Endothelial cell of umbilical vein (primary cell): Measurements from ENCODE around the gene DDHD1. TPM values are rescaled to one million over a fixed set of nuclear protein-coding genes. Genes with fewer than 3 reads are reported as not detected.

Experiments
- BruUV-seq: library from RNA; stranded (reverse); fragments of 400-500 nt; replicated peaks from 2 replicates; lab custom pipeline; 2021; lab: Mats Ljungman, UMichigan
- CTCF ChIA-PET: fragments of 300-600, 350-600 bp; sonication (Branson Sonifier 250); formaldehyde crosslinking; loops from one replicate; lab custom pipeline; 2021; ENCODE audit warnings: antibody characterized with exemption, inconsistent platforms; lab: Charles Lee
- POLR2A ChIA-PET: fragments of 300-600, 350-600 bp; sonication (Branson Sonifier 250); formaldehyde crosslinking; loops from one replicate; lab custom pipeline; 2021; ENCODE audit warnings: antibody characterized with exemption, inconsistent platforms; lab: Charles Lee
- DNase-seq: peaks from one replicate; pipeline ENCODE4 v3.0.0-alpha.2; 2011; ENCODE audit warnings: low read depth, low spot score
- FAIRE-seq: peaks from 2 replicates; lab custom pipeline; 2011; peaks lifted over from hg19 to GRCh38; lab: Jason Lieb, UNC
- H2AFZ ChIP-seq: 2 replicates; pipeline ENCODE4 v1.6.0; 2012; ENCODE audit warnings: low read depth, low read length, control low read depth, inconsistent platforms
- H3K27ac ChIP-seq: 2 replicates; pipeline ENCODE4 v1.5.1; 2011; ENCODE audit warnings: low read depth, mild to moderate bottlenecking, control low read depth, low read length, moderate library complexity; ENCODE audit not compliant: insufficient read depth
- H3K27me3 ChIP-seq, 2 experiments: 2 replicates each; pipeline versions ENCODE4 v1.6.0 to v1.6.1; 2011; ENCODE audit warnings: low read length in 2 of 2, mixed read lengths in 1 of 2; ENCODE audit not compliant: control insufficient read depth in 2 of 2, insufficient read depth in 2 of 2
- H3K36me3 ChIP-seq, 2 experiments: 2 replicates in 1 of 2; 3 replicates in 1 of 2; pipeline ENCODE4 v1.5.1; 2011; ENCODE audit warnings: low read length in 2 of 2, mild to moderate bottlenecking in 1 of 2, moderate library complexity in 1 of 2; ENCODE audit not compliant: control insufficient read depth in 2 of 2, insufficient read depth in 2 of 2; ENCODE audit errors: extremely low read depth in 1 of 2
- H3K4me1 ChIP-seq: 3 replicates; pipeline ENCODE4 v1.5.1; 2011; ENCODE audit warnings: mild to moderate bottlenecking, low read length; ENCODE audit not compliant: control insufficient read depth, insufficient read depth; ENCODE audit errors: extremely low read depth
- H3K4me2 ChIP-seq: 2 replicates; pipeline ENCODE4 v1.6.1; 2011; ENCODE audit warnings: low read length, control low read depth, mixed read lengths; ENCODE audit not compliant: insufficient read depth
- H3K4me3 ChIP-seq, 3 experiments: fragments of 200-600 bp in 1 of 3; sonication (generic), shearing (Covaris generic) in 1 of 3; replicated peaks in 1 of 3; 2 replicates each; pipeline ENCODE4 v1.5.1; 2011 to 2016; ENCODE audit warnings: control low read depth in 3 of 3, low read length in 3 of 3, mild to moderate bottlenecking in 2 of 3, inconsistent platforms in 1 of 3, low read depth in 1 of 3, moderate library complexity in 1 of 3; ENCODE audit not compliant: insufficient read depth in 1 of 3
- H3K79me2 ChIP-seq: 2 replicates; pipeline ENCODE4 v1.6.0; 2012; ENCODE audit warnings: low read length, inconsistent platforms; ENCODE audit not compliant: control insufficient read depth, insufficient read depth
- H3K9ac ChIP-seq: replicated peaks from 2 replicates; pipeline ENCODE3; 2011; ENCODE audit warnings: low read length, control low read depth; ENCODE audit not compliant: insufficient read depth; ENCODE audit errors: extremely low read depth
- H3K9me1 ChIP-seq: replicated peaks from 3 replicates; pipeline ENCODE4 v1.6.0; 2011; ENCODE audit warnings: mild to moderate bottlenecking, low read length; ENCODE audit not compliant: control insufficient read depth, insufficient read depth; ENCODE audit errors: extremely low read depth
- H3K9me3 ChIP-seq: replicated peaks from 2 replicates; pipeline ENCODE4 v1.5.1; 2012; ENCODE audit warnings: low read length, inconsistent platforms; ENCODE audit not compliant: control insufficient read depth, insufficient read depth
- H4K20me1 ChIP-seq: replicated peaks from 2 replicates; pipeline ENCODE3; 2011; ENCODE audit warnings: mild to moderate bottlenecking, low read length; ENCODE audit not compliant: control insufficient read depth, insufficient read depth; ENCODE audit errors: extremely low read depth
- CTCF ChIP-seq, 2 donors: IDR thresholded peaks; 1 replicate in 1 of 2; 2 replicates in 1 of 2; pipeline ENCODE4 v1.5.1; 2011; ENCODE audit warnings: low read length in 2 of 2, mild to moderate bottlenecking in 2 of 2, moderate library complexity in 2 of 2, control low read depth in 1 of 2, inconsistent platforms in 1 of 2, low read depth in 1 of 2; ENCODE audit not compliant: insufficient read depth in 1 of 2; ENCODE audit errors: extremely low read depth in 1 of 2
- EZH2 ChIP-seq: IDR thresholded peaks from 2 replicates; pipeline ENCODE4 v1.6.1; 2012; ENCODE audit warnings: borderline replicate concordance, low read depth, mild to moderate bottlenecking, moderate library complexity, low read length, inconsistent platforms; ENCODE audit not compliant: severe bottlenecking
- FOS ChIP-seq: IDR thresholded peaks from 2 replicates; pipeline ENCODE4 v1.6.1; 2011; ENCODE audit warnings: mild to moderate bottlenecking, low read length, moderate library complexity, borderline replicate concordance; ENCODE audit not compliant: insufficient read depth
- GATA2 ChIP-seq: IDR thresholded peaks from 2 replicates; pipeline ENCODE4 v1.7.0; 2011; ENCODE audit warnings: low read depth, mild to moderate bottlenecking, moderate library complexity, mixed read lengths, low read length; ENCODE audit not compliant: insufficient read length, insufficient read depth
- JUN ChIP-seq: IDR thresholded peaks from 2 replicates; pipeline ENCODE4 v1.6.1; 2011; ENCODE audit warnings: borderline replicate concordance, low read depth; ENCODE audit not compliant: insufficient read length, insufficient read depth
- MAX ChIP-seq: IDR thresholded peaks from 2 replicates; pipeline ENCODE4 v1.6.1; 2011; ENCODE audit not compliant: insufficient read depth, insufficient read length
- MYC ChIP-seq: IDR thresholded peaks from one replicate; pipeline ENCODE4 v1.6.1; 2011; ENCODE audit warnings: mild to moderate bottlenecking, low read depth, low read length
- POLR2A ChIP-seq: IDR thresholded peaks from 2 replicates; pipeline ENCODE4 v1.6.1; 2012; ENCODE audit warnings: low read depth, mild to moderate bottlenecking, control low read depth, low read length
- POLR2AphosphoS5 ChIP-seq: IDR thresholded peaks from 2 replicates; pipeline ENCODE4 v1.6.1; 2012; ENCODE audit warnings: low read depth, mild to moderate bottlenecking, control low read depth, low read length, moderate library complexity; ENCODE audit not compliant: insufficient read depth
- dilution Hi-C: fragments of 300-500 bp; cut with MboI; formaldehyde crosslinking; loops from one replicate; pipeline ENCODE4 v1.15.0; 2019; ENCODE audit warnings: low sequenced_read_pairs; ENCODE audit not compliant: extremely low pct_ligation_motif_present
- intact Hi-C: fragments of 100-400 bp; cut with micrococcal nuclease; formaldehyde crosslinking; loops from one replicate; pipeline ENCODE4 v1.10.0; 2022
- polyA plus RNA-seq, 4 experiments: library from polyadenylated mRNA; depleted of rRNA in 3 of 4; stranded (reverse) in 3 of 4; unstranded in 1 of 4; fragments of >200 nt; gene quantifications; 2 replicates each; pipeline versions ENCODE4 v1.2.1 to v1.2.3, GENCODE V29; 2011 to 2012; ENCODE audit warnings: missing spikeins in 1 of 4
- total RNA-seq: library from RNA; stranded (reverse); gene quantifications from 2 replicates; pipeline ENCODE4 v1.2.3, GENCODE V29; 2021

DDHD1 gene
- total and polyA plus RNA-seq, 2 donors (not counting 3 experiments of a cell fraction or from before 2014, with no cell fraction given): 2.7 to 12.4 TPM

GRCh38 chr14:53128303-53129028 is 24.7 kb downstream of the DDHD1 start:
- no peak overlapping the region for H2AFZ ChIP-seq
- H3K79me2 ChIP-seq: no peaks in the 10 kb centered on the region
- no peaks in the 10 kb centered on the region for H3K4me1 ChIP-seq
- H3K36me3 ChIP-seq: no peaks in the 10 kb centered on the region
- no TSS peak for BruUV-seq
- H3K4me3 ChIP-seq: no peak overlapping the region
- H3K27me3 ChIP-seq: no peaks in the 10 kb centered on the region
- H3K9me1 ChIP-seq: no peaks in the 10 kb centered on the region
- no peak for DNase-seq
- ChIA-PET CTCF (interaction anchor here (1.4 kb wide), 1 partner anchor 16 kb away, joined by 5 read pairs; no protein-coding TSS in a partner anchor), POLR2A (no interaction called here)
- no peak for FAIRE-seq
- TF ChIP-seq GATA2: no peak
- no peak for TF ChIP-seq FOS
- TF ChIP-seq JUN: no peak
- TF ChIP-seq POLR2A: no peak
- no peak for TF ChIP-seq POLR2AphosphoS5
- no peak for TF ChIP-seq EZH2
- TF ChIP-seq MAX: no peak
- no peak for TF ChIP-seq MYC
- no peak for TF ChIP-seq CTCF (IDR thresholded peaks at IDR 0.05; ENCODE audit: extremely low read depth in 1 of 2, insufficient read depth in 1 of 2, low read depth in 1 of 2, low read length in 2 of 2)
- H3K9ac ChIP-seq: no peak overlapping the region
- dilution Hi-C loops (no loop called here), intact Hi-C loops (no loop called here)
- no peaks in the 10 kb centered on the region for H4K20me1 ChIP-seq
- no peaks in the 10 kb centered on the region for H3K9me3 ChIP-seq
- no peak overlapping the region for H3K27ac ChIP-seq
- no peak overlapping the region for H3K4me2 ChIP-seq
